Activated naive CD8-positive, alpha-beta T cell treated with anti-CD3 and anti-CD28 coated beads, Interleukin-2, amount 10 ng/mL, durations not matched to agents 7 days and 5 days (primary cell): ENCODE results near the gene MYH9. TPM values are rescaled to one million over a fixed set of nuclear protein-coding genes. Genes with fewer than 3 reads are reported as not detected.

ENCODE experiments used
- ATAC-seq: fragments of 150-1000 bp; cut with Tn5 transposase; one replicate; pipeline ENCODE4 v1.10.0; 2021; ENCODE audit warnings: low read depth, moderate library complexity
- POLR2A ChIA-PET: fragments of 350-600 bp; sonication (Branson Sonifier 250); formaldehyde crosslinking; loops from one replicate; lab custom pipeline; 2021; ENCODE audit warnings: antibody characterized with exemption; lab: Charles Lee
- DNase-seq: peaks from one replicate; pipeline ENCODE4 v3.0.0; 2021
- H3K27ac Mint-ChIP-seq: one replicate; pipeline ENCODE4 v1.8.0; 2022; ENCODE audit warnings: mild to moderate bottlenecking, mixed read lengths
- H3K27me3 Mint-ChIP-seq: one replicate; pipeline ENCODE4 v1.8.0; 2022; ENCODE audit warnings: mild to moderate bottlenecking, moderate library complexity, mixed read lengths
- H3K36me3 Mint-ChIP-seq: one replicate; pipeline ENCODE4 v1.8.0; 2021; ENCODE audit warnings: mild to moderate bottlenecking, mixed read lengths
- H3K4me1 Mint-ChIP-seq: one replicate; pipeline ENCODE4 v1.8.0; 2021; ENCODE audit warnings: mixed read lengths
- H3K4me3 Mint-ChIP-seq: one replicate; pipeline ENCODE4 v1.8.0; 2022; ENCODE audit warnings: mild to moderate bottlenecking, moderate library complexity, mixed read lengths
- H3K9me3 Mint-ChIP-seq: one replicate; pipeline ENCODE4 v1.8.0; 2021; ENCODE audit warnings: mixed read lengths
- total RNA-seq, 2 experiments: library from RNA; stranded (reverse); gene quantifications; one replicate each; pipeline ENCODE4 v1.2.3, GENCODE V29; 2021

The MYH9 gene
- total RNA-seq, 2 experiments from 2014 or later = 803 to 821 TPM

DNA sequence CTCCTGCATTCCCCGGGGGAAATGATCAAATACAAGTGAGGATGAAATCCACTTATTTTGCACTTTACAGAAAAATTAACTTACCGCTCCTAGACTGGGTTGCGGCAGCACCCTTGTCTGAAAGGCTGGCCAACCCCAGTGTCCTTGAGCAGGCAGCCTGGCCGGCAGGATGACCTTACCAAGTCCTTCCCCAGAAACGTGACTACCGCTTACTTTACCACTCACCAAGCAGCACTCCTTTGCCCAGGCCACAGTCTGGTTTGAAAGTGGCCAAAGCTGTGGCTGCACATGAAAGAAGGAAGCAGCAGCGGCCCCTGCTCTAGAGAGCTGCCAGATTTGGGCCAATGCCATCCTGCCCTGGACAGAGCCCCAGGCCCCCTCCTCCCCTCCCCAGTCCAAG, 20.3 kb downstream of the MYH9 start:
- Mint-ChIP-seq H3K27ac (peak overlapping the region; percentile 88), H3K4me3 (peak overlapping the region; percentile 69), H3K36me3 (peaks cover 22% of the 10 kb centered on the region), H3K27me3 (no peaks in the 10 kb centered on the region), H3K4me1 (peaks cover 90% of the 10 kb centered on the region), H3K9me3 (no peaks in the 10 kb centered on the region)
- POLR2A ChIA-PET = interaction anchor here (1.2 to 1.3 kb wide), 3 partner anchors 9 to 32 kb away, joined by 3 to 10 read pairs (median 7); no protein-coding TSS in a partner anchor
- no peak for DNase-seq
- ATAC-seq = no peak

DNA sequence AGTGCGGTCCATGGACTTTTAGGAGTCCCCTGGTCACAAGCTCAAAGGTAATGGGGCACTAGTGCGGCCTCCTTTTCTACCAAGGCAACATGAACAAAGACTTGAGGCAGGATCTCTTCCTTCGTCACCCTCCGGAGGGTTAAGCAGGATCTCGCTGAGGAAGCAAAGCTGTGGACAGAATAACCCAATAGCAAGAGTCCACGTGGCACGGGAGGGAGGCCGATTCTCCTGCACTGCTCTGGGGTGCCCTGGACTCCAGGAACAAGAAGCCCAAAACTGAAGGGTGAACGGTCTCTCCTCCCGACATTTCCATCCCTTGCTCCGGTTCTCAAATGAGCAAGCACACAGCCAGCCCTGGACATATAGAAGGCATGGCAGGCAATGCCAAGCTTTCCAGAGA, 20.7 kb downstream of the MYH9 start:
- peak overlapping the region; percentile 88 for H3K27ac Mint-ChIP-seq
- POLR2A ChIA-PET = interaction anchor here (0.8 to 1.3 kb wide), 5 partner anchors 9 to 32 kb away, joined by 3 to 10 read pairs (median 5); no protein-coding TSS in a partner anchor
- ATAC-seq (no peak), DNase-seq (no peak)
- peak overlapping the region; percentile 69 for H3K4me3 Mint-ChIP-seq
- H3K27me3 Mint-ChIP-seq = no peaks in the 10 kb centered on the region
- no peaks in the 10 kb centered on the region for H3K9me3 Mint-ChIP-seq
- H3K4me1 Mint-ChIP-seq = peaks cover 88% of the 10 kb centered on the region
- peaks cover 19% of the 10 kb centered on the region for H3K36me3 Mint-ChIP-seq

DNA sequence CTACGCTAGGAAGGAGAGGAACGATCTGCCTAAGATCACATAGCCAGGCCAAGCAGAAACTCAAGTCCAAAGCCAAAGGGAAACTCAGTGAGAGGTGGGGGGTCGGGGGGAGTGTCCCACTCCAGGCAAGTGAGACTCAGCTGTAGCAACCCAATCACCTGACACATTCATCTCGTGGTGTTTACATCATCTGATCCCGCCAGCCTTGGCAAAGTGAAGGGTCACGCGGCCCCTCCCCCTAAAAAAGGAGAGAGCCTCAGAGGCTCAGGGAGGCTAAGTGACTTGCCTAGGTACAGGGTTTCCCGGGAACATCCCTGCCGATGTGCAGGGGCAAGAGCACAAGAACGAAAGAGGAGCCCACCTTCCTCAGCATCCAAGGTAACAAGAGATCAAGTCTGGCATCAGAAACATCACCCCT, 21.5 kb downstream of the MYH9 start:
- H3K9me3 Mint-ChIP-seq = no peaks in the 10 kb centered on the region
- H3K36me3 Mint-ChIP-seq = peaks cover 19% of the 10 kb centered on the region
- POLR2A ChIA-PET = interaction anchor here (0.8 to 1.3 kb wide), 4 partner anchors 11 to 31 kb away, joined by 3 to 10 read pairs (median 6); no protein-coding TSS in a partner anchor
- peak overlapping the region; percentile 69 for H3K4me3 Mint-ChIP-seq
- H3K4me1 Mint-ChIP-seq = peaks cover 86% of the 10 kb centered on the region
- ATAC-seq (no peak), DNase-seq (no peak)
- no peaks in the 10 kb centered on the region for H3K27me3 Mint-ChIP-seq
- H3K27ac Mint-ChIP-seq = peak overlapping the region; percentile 88

GRCh38 chr22:36365020-36365411, 22.8 kb downstream of the MYH9 start:
- peaks cover 13% of the 10 kb centered on the region for H3K36me3 Mint-ChIP-seq
- no peaks in the 10 kb centered on the region for H3K27me3 Mint-ChIP-seq
- H3K27ac Mint-ChIP-seq = peak overlapping the region; percentile 88
- peak overlapping the region; percentile 74 for H3K4me3 Mint-ChIP-seq
- peaks cover 83% of the 10 kb centered on the region for H3K4me1 Mint-ChIP-seq
- POLR2A ChIA-PET = interaction anchor here (0.6 to 3.0 kb wide), 18 partner anchors 10 to 117 kb away, joined by 3 to 38 read pairs (median 4); partner anchors contain the start of gene TXN2
- H3K9me3 Mint-ChIP-seq = no peaks in the 10 kb centered on the region
- peak; percentile 86 for ATAC-seq
- peak; percentile 74 for DNase-seq

GRCh38 chr22:36364255-36365019, 23.3 kb downstream of the MYH9 start:
- ATAC-seq (no peak), DNase-seq (no peak)
- Mint-ChIP-seq H3K9me3 (no peaks in the 10 kb centered on the region), H3K27me3 (no peaks in the 10 kb centered on the region), H3K36me3 (peaks cover 12% of the 10 kb centered on the region), H3K27ac (peak overlapping the region; percentile 88), H3K4me3 (peak overlapping the region; percentile 74), H3K4me1 (peaks cover 84% of the 10 kb centered on the region)
- POLR2A ChIA-PET = interaction anchor here (0.6 to 3.0 kb wide), 16 partner anchors 9 to 117 kb away, joined by 3 to 38 read pairs (median 6); partner anchors contain the start of genes MYH9 and TXN2

DNA sequence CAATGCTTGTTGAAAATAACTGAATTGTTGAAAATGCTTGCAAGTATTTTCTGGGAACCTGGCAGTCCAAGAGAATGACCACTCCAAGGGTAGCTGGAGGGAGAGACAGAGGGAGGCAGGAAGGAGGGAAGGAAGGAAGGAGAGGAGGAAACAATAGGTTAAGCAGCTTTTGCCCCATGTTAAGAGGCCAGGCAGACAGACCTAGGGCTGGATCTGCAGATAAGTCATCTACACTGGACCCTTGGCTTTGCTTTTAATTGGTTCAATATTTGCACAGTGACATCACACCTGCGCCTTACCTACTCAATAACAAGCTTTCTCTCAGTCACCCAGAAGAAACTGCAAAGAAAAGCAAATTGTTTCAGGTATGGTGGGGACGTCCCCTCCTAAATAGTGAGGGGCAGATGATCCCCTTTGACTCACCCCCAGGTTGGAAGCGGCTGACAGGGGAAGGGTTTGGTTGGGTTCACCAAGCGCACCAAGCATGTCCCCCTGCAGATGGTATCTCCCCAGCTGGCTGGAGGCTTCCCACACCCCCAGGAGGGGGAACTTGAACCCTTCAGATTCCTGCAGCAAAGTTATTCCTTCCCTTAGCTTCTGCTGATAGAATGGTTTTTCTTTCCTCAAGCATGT, 24.3 kb downstream of the MYH9 start:
- ATAC-seq (no peak), DNase-seq (no peak)
- peaks cover 19% of the 10 kb centered on the region for H3K36me3 Mint-ChIP-seq
- POLR2A ChIA-PET = interaction anchor here (1.2 to 3.0 kb wide), 5 partner anchors 8 to 24 kb away, joined by 4 to 38 read pairs (median 8); partner anchors contain the start of gene MYH9
- H3K27ac Mint-ChIP-seq = peak overlapping the region; percentile 88
- no peaks in the 10 kb centered on the region for H3K9me3 Mint-ChIP-seq
- peak overlapping the region; percentile 74 for H3K4me3 Mint-ChIP-seq
- H3K4me1 Mint-ChIP-seq = peaks cover 86% of the 10 kb centered on the region
- H3K27me3 Mint-ChIP-seq = no peaks in the 10 kb centered on the region

DNA sequence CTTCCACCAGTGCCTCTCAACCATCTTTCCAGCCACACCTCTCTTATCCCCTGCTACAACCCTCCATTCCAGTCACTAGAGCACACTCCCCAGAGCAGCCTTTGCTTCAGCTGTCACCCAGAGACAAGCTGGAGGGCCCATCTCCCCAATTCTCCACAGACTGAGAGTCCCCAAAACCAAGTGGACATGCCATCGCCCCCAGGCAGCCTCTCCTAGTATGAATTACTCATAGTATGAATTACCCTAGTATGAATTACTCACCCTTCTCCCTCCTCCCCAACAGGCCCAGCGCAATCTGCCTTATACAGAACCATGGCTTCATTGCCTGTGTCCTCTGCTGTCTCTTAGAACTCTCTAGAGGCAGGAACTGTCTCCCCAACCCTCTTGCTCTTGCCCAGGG, 24.8 kb downstream of the MYH9 start:
- H3K36me3 Mint-ChIP-seq = peaks cover 20% of the 10 kb centered on the region
- no peak for ATAC-seq
- H3K27ac Mint-ChIP-seq = peak overlapping the region; percentile 88
- no peaks in the 10 kb centered on the region for H3K27me3 Mint-ChIP-seq
- H3K4me3 Mint-ChIP-seq = peak overlapping the region; percentile 66
- POLR2A ChIA-PET = interaction anchor here (1.2 to 3.1 kb wide), 5 partner anchors 8 to 24 kb away, joined by 4 to 38 read pairs (median 10); partner anchors contain the start of gene MYH9
- DNase-seq = no peak
- peaks cover 82% of the 10 kb centered on the region for H3K4me1 Mint-ChIP-seq
- no peaks in the 10 kb centered on the region for H3K9me3 Mint-ChIP-seq

DNA sequence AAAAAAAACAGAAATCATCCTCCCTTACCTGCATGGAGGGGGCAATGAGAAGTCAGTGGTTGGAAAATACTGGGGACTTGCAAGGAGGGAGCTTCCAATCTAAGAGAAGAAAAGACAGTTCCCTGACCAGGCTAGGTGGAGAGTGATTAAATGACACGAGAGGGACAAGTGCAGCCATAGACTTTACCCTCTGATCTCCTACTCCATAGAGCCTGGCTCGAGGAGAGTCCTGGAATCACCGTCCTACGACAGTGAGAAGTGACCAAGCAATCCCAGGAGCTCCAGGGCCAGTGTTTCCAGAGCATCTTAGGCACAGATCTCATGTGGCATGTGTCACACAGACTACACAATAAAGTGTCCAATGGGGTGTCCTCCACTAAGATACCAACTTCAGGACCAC, 25.7 kb downstream of the MYH9 start:
- H3K36me3 Mint-ChIP-seq = peaks cover 21% of the 10 kb centered on the region
- no peaks in the 10 kb centered on the region for H3K27me3 Mint-ChIP-seq
- no peaks in the 10 kb centered on the region for H3K9me3 Mint-ChIP-seq
- H3K4me1 Mint-ChIP-seq = peaks cover 83% of the 10 kb centered on the region
- POLR2A ChIA-PET = interaction anchor here (0.9 to 3.1 kb wide), 4 partner anchors 9 to 167 kb away, joined by 3 to 10 read pairs (median 3); partner anchors contain the start of gene EIF3D
- ATAC-seq = no peak
- H3K27ac Mint-ChIP-seq = peak overlapping the region; percentile 74
- no peak for DNase-seq
- H3K4me3 Mint-ChIP-seq = peak overlapping the region; percentile 61

GRCh38 chr22:36360871-36361383, 26.8 kb downstream of the MYH9 start:
- DNase-seq = no peak
- H3K27ac Mint-ChIP-seq = peak overlapping the region; percentile 72
- H3K36me3 Mint-ChIP-seq = peaks cover 22% of the 10 kb centered on the region
- no peak for ATAC-seq
- POLR2A ChIA-PET = interaction anchor here (1.1 to 3.1 kb wide), 2 partner anchors 16 to 23 kb away, joined by 3 to 10 read pairs; no protein-coding TSS in a partner anchor
- peaks cover 82% of the 10 kb centered on the region for H3K4me1 Mint-ChIP-seq
- H3K9me3 Mint-ChIP-seq = no peaks in the 10 kb centered on the region
- H3K4me3 Mint-ChIP-seq = peak overlapping the region; percentile 61
- no peaks in the 10 kb centered on the region for H3K27me3 Mint-ChIP-seq

- Mint-ChIP-seq H3K4me1 (peaks cover 84% of the 10 kb centered on the region), H3K27ac (peak overlapping the region; percentile 87), H3K9me3 (no peaks in the 10 kb centered on the region), H3K36me3 (peaks cover 25% of the 10 kb centered on the region), H3K27me3 (no peaks in the 10 kb centered on the region), H3K4me3 (no peak overlapping the region)
- ATAC-seq = no peak
- no peak for DNase-seq
- POLR2A ChIA-PET = interaction anchor here (1.1 to 3.1 kb wide), 3 partner anchors 17 to 88 kb away, joined by 4 to 14 read pairs (median 10); no protein-coding TSS in a partner anchor
These were observed 27.8 kb downstream of the MYH9 start for GRCh38 chr22:36360011-36360410.

- no peaks in the 10 kb centered on the region for H3K9me3 Mint-ChIP-seq
- peak overlapping the region; percentile 87 for H3K27ac Mint-ChIP-seq
- POLR2A ChIA-PET = interaction anchor here (1.1 to 3.1 kb wide), 4 partner anchors 18 to 88 kb away, joined by 4 to 17 read pairs (median 12); no protein-coding TSS in a partner anchor
- peaks cover 85% of the 10 kb centered on the region for H3K4me1 Mint-ChIP-seq
- ATAC-seq (no peak), DNase-seq (no peak)
- peaks cover 30% of the 10 kb centered on the region for H3K36me3 Mint-ChIP-seq
- H3K4me3 Mint-ChIP-seq = peak overlapping the region; percentile 60
- H3K27me3 Mint-ChIP-seq = no peaks in the 10 kb centered on the region
These were observed 28.2 kb downstream of the MYH9 start for GRCh38 chr22:36359470-36359996.

GRCh38 chr22:36358533-36359469, 29.0 kb downstream of the MYH9 start:
- Mint-ChIP-seq H3K4me3 (peak overlapping the region; percentile 60), H3K27ac (peak overlapping the region; percentile 87), H3K36me3 (peaks cover 30% of the 10 kb centered on the region), H3K27me3 (no peaks in the 10 kb centered on the region), H3K4me1 (peaks cover 83% of the 10 kb centered on the region), H3K9me3 (no peaks in the 10 kb centered on the region)
- ATAC-seq = no peak
- POLR2A ChIA-PET = interaction anchor here (1.0 to 3.1 kb wide), 7 partner anchors 9 to 89 kb away, joined by 3 to 17 read pairs (median 4); no protein-coding TSS in a partner anchor
- DNase-seq = no peak
